Measurements from ENCODE around the gene OR4D5.

The OR4D5 gene

DNA sequence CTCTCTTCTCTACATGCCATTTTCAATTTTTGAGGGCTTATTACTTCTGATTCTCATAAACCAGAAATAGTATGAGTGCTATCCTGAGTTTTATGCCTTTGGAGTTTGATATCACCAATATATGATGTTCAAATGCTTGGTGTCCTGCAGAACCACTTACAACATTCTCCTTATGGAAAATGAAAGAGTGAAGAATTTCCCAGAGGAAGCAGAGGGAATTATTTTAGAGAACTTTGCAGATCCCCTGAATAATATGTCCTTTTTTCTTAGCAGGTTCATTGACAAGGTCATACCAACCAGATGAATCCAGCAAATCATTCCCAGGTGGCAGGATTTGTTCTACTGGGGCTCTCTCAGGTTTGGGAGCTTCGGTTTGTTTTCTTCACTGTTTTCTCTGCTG lies at the start of gene OR4D5:
TSS of gene OR4D5 (plus strand) at position 301 of the 400 bp plus-strand sequence. CDS start at position 301, 0 bp downstream.
- DNase-seq, result no peak

DNA sequence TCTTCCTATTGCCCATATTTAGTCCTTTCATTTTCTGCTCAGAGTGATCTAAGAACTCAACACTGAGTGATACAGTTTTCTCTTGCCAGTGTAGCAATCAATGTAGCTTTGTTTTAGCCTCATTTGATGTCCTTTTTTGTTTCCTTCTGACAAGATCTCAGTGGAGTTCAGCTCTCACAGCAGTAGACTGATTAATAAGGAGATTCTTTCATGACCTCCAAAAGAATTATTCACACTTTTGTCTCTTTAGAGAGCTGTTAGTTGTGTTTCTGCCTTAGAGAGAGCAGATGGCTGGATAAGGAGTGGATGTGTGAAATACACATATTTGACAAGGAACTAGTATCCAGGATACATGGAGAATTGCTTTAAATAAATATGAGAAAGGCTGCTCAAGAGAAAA lies 47.4 kb upstream of the OR4D5 start:
- no peak for DNase-seq

DNA sequence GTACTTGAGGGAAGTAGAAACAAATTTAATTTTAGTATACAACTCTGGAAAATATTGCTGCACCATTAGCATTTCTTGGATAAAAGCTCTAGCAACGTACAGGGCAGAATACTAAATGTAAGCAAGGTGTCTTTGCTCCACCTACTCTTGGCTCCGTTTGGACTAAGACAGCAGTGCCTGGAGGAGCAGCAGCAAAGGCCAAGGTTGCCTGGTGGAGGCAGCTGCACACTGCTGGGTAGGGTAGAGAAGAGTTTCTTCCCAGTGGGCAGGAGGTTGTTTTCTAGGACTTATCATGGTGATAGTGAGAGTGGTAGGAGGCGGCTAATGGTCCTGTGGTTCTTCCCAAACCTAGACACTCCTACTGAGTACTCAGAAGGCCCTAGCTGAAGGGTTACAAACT lies 39.6 kb upstream of the OR4D5 start:
- no peak for DNase-seq

DNA sequence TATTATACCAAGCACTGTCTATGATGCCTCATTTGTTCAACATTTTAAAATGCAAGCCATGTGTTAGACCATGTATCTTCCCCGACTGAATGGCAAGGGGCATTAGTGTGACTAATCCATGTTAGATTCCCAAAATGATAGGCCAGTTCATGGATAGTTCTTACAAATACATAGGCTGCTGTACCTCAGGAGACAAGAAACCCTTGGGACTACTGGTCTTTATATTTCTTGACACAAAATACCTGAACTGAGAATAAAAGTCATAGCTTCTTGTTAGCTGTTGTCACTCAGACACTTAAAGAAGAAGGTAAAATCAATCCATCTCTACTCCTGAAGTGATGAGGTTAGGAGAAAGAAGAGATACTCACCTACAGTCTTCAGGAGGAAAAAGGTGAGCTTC lies 37.5 kb upstream of the OR4D5 start, which contains the start of gene OR8D4:
TSS of gene OR8D4 (plus strand) at position 301 of the 400 bp plus-strand sequence. CDS start 4,265 bp downstream, outside the sequence.
- DNase-seq, result no peak

DNA sequence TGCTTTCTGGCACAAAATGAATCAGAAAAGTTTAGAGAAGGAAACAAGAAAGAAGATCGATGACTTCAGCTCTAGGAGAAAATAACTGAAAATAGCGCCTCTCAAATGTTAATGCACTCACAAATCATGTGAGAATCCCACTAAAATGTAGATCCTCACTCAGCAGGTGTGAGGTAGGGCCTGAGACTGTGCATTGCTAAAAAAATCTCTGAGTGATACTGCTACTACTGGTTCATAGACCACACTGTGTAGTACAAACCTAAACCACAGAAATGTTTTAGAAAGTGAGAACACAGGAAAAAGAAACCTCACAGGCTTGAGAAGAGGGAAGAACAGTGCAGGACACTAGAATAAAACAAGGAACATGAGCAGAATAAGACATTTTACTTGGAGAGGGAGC lies 35.5 kb upstream of the OR4D5 start:
- DNase-seq, result no peak

DNA sequence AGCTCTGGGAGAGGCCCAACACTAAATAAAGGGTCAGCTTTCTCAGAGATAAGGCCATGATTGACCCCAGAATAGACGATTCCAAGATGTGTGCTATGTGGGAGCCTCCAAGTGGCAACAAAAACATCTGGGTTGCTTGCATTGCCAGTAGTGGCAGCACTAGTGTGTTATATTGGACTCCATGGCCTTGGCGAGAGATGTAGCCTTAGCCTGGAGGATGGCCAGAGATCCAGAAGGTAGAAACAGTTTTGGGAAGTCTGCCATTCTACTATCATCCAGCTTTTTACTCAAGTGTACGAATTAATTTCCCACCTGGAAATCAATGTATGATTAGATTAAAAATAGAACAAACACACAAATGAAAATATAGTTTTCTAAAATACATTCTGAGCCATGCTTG lies 34.5 kb upstream of the OR4D5 start:
- no peak for DNase-seq

DNA sequence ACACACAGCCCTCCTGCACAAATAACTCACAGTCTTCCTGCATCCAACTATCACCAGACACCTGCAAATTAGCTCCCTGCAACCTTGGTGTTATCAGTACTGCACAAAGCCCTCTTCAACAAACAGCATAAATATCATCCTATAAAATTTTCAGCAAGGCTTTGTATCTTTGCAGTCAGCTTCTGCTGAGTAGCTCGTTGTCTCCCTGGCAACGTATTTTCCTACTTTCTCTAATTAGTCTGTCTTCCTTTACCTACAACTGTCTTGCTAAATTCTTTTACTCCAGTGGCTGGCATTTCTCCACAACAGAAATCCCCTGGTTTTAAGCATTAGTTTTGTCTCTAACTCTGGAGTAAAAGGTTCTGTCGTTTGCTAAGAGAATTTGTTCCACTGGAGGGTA lies 33.6 kb upstream of the OR4D5 start:
- DNase-seq, result no peak

DNA sequence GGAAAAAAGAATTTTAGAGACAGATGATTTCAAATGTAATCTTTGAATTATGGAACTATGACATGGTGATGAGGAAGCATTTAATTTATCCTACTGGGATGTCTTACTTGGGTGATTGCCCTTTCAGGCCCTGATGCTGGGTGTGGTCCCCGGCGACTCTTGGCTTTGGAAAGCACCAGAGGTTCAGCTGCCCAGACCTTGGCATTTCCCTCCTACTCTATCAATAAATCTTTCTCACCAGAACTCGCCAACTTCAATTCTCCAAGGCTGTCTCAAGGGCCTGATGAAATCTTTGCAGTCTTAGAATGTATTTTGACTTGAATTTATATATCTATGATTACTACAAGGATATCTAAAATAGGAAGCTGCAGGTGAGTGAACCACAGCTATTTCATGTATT lies 18.5 kb upstream of the OR4D5 start:
- DNase-seq, result no peak

DNA sequence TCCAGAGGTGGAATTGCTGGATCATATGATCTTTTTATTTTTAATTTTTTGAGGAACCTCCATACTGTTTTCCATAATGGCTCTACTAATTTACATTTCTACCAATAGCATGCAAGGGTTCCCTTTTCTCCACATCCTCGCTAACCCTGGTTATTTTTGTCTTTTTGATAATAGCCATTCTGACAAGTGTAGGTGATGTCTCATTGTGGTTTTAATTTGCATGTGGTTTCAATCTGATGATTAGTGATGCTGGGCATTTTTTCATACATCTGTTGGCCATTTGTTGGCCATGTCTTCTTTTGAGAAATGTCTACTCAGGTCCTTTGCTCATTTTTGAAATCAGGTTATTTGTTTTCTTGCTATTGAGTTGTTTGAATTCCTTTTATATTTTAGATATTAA lies 15.4 kb upstream of the OR4D5 start:
- DNase-seq, result no peak

DNA sequence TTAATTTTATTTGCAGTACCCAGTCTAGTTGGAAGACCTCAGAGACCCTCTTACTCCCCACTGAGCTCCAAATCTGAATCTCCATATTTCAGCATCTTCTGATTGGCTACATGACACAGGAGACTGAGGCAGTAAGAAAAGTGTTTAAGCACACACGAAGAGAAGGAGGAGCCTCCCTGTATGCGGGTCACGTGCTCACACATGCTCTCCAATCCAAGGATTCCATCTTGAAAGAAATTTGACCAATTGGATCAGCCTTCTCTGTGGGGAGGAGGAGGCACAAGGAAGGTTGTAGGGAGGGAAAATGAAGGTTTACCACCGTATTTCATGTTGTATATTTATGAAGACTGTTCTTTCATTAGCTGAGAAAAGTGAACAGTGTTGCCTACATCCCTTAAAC lies 3.0 kb downstream of the OR4D5 start:
- no peak for DNase-seq

DNA sequence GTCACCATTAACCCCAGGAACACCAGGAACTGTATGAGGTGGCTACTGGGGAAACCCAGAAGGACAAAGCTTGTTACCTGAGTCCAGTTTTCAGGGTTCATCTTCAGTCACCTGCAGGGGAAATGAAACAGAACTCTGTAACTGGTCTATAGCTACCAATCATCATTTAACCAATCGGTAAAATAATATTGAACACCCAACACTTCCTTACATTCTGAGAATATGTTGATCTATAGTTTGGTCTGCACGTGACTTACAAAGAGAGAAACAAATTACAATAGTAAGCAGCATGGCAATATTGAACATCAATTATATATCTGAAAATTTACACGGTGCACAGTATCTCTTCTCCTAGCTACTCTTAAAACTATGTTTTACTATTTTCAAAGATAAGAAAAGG lies 4.3 kb downstream of the OR4D5 start, which contains the start of gene OR6T1:
TSS of gene OR6T1 (minus strand) at position 101 of the 400 bp plus-strand sequence. CDS start at position 101, 0 bp downstream.
- DNase-seq, result no peak

DNA sequence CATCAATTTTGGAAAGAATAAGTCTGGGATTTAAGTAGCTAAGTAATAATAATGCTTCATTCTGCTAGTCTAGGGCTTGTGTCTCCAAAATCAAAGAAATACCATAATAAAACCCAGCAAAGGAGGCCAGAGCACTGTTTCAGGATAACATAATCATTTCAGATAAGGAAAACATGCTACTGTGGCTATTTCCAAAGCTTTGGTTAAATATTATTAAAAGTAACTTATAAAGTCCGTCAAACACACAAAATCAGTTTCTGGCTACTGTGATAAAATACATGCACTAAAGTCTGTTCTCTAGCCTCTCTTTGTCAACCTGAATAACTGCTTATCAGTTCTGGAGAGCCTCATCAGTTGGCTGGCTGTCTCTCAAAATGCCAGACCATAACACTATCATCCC lies 5.7 kb downstream of the OR4D5 start:
- no peak for DNase-seq

DNA sequence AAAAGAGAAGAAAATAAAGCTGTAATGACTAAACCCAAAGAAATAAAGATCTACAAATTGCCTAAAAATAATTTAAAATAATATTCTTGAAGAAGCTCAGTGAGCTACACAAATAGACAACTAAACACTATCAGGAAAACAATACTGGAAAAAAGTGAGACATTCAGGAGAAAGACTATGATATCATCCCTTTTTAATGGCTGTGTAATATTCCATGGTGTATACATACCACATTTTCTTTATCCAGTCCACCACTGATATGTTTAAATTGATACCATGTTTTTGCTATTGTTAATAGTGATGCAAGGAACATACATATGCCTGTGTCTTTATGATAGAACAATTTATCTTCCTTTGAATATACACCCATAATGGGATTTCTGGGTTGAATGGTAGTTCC lies 17.3 kb downstream of the OR4D5 start:
- no peak for DNase-seq

DNA sequence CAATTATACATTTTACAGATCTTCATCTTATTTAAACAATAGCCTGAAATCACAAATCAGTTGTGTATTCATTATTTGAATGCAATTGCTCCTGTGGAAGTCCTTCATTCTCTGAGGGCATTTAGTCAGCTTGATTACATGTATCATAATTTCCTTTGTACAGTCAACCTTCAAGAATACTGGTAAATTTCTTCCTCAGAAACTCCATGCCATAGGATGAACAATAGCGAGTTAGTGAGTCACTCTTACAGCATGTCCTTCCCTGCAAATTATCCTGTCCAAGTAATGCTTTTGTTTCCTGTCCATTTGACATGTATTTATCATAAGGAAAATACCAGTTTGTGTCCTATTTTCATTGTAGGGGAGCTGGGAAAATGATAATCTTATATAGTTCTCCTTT lies 34.4 kb downstream of the OR4D5 start:
- no peak for DNase-seq

DNA sequence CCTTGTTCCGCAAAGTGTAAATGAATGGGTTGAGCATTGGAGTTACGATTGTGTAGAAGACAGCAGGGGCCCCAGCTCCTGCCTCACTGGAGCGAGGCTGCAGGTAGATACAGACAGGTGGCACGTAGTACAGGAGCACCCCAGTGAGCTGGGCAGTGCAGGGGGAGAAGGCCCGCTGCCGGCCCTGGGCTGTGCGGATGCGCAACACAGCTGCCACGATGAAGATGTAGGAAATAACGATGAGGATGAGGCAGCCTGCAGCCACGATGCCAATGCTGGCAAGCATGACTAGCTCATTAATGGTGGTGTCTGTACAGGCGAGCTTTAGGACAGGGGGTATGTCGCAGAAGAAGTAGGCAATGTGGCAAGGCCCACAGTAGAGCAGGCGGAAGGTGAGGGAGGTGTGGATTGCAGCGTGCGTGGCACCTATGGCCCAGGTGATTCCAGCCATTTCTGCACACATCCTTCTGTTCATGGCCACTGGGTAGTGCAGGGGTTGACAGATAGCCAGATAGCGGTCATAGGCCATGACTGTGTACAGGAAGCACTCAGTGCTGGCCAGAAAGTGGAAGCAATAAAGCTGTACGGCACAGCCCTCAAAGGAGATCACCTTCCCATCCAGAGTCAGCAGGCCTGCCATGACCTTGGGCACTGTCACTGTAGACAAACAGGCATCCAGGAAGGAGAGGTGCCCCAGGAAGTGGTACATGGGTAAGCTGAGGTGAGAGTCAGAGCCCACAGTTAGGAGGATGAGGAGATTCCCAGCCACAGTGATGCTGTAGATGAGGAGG lies 37.5 kb downstream of the OR4D5 start:
- no peak for DNase-seq

DNA sequence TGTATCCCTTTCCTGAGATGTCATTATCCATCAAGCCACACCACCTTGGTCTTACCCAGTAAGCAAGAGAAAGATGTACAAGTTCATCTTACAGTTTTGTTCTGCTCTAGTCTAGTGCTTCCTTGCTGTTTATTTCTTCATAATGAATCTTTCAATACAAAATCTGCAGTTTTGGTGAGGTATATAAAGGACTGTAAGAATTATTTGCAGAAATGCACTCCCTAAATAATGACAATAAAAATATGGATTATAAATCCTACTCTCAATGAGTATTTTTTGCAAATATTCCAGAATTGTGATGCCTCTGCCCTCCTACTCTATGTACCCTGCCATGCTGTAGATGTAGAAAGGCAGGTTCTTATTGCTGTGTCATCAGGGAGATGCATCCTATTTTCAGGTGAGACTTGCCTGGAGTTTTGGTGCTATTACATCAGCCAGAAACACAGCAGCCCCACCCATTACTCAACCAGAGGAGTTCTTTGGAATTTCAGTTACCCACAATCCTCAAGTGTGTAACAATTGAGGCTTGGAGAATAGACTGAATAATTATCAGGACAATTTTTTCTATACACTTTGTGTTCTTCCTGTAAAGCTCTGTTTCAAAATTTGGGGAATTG lies 38.4 kb downstream of the OR4D5 start, which contains the start of gene OR10S1:
TSS of gene OR10S1 (minus strand) at position 51 of the 617 bp plus-strand sequence. CDS start 117 bp downstream, outside the sequence.
- no peak for DNase-seq

DNA sequence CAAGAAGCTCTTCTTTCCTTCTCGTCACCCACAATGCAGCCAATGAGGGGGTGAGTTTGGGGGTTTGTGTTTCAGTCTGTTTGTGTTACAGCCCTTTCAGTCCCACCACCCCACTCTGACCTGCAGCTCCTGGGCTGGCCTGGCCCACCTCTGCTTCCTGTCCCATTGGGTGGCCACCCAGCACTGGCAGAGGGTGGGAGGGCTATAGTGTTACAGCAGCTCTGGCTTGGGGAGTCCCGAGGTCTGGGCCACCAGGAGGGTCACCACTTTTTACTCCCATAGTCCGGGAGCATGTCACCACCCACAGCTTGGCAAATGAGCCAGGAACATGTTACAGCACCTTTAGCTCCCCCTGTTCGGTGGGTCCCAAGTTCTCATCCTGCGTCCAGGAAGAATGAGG lies 39.9 kb downstream of the OR4D5 start:
- DNase-seq, result no peak
